GM10847 (cell line): ENCODE data around the gene WDR74.

Source experiments
- POLR2A ChIP-seq: IDR thresholded peaks from 2 replicates; pipeline ENCODE4 v1.6.1; 2011; ENCODE audit not compliant: insufficient read length; ENCODE audit errors: extremely low read depth

The WDR74 gene

GRCh38 chr11:62839050-62839945 lies at the start of gene WDR74:
Gene WDR74, minus strand, starts transcription at chr11:62839590. Its CDS starts 20 bp downstream, at chr11:62839570.
- peak; percentile 83 for TF ChIP-seq POLR2A

- TF ChIP-seq POLR2A: no peak
Observed at GRCh38 chr11:62889126-62889483, 49.7 kb upstream of the WDR74 start.

- no peak for TF ChIP-seq POLR2A
Observed at GRCh38 chr11:62888406-62888805, 49.0 kb upstream of the WDR74 start.

GRCh38 chr11:62885137-62885750 lies 45.9 kb upstream of the WDR74 start:
- TF ChIP-seq POLR2A: no peak

- no peak for TF ChIP-seq POLR2A
Observed at GRCh38 chr11:62883673-62884072, 44.3 kb upstream of the WDR74 start.

- no peak for TF ChIP-seq POLR2A
Observed at GRCh38 chr11:62882788-62883501, 43.6 kb upstream of the WDR74 start.

- TF ChIP-seq POLR2A: no peak
Observed at GRCh38 chr11:62882431-62882749, 43.0 kb upstream of the WDR74 start.

- TF ChIP-seq POLR2A: no peak
Observed at GRCh38 chr11:62881579-62882430, 42.4 kb upstream of the WDR74 start.

GRCh38 chr11:62880803-62881578 lies 41.6 kb upstream of the WDR74 start, which contains the start of gene SLC3A2:
Gene SLC3A2, plus strand, starts transcription at chr11:62880896. Its CDS starts 128 bp downstream, at chr11:62881024.
- TF ChIP-seq POLR2A: peak; percentile 98

- TF ChIP-seq POLR2A: no peak
Observed at GRCh38 chr11:62880231-62880802, 40.9 kb upstream of the WDR74 start.

- TF ChIP-seq POLR2A: no peak
Observed at GRCh38 chr11:62879235-62879978, 40.0 kb upstream of the WDR74 start.

GRCh38 chr11:62876712-62877111 lies 37.3 kb upstream of the WDR74 start:
- TF ChIP-seq POLR2A: no peak
